ENCODE measurements around the gene IGFBP5.

GRCh38 chr2:216735668-216736067 is 40.3 kb upstream of the IGFBP5 start:
- TF ChIP-seq CTCF (IDR thresholded peaks at IDR 0.05) (no peak), POLR2A (IDR thresholded peaks at IDR 0.05) (no peak)

All from lower leg skin (tissue), 3 donors.